SK-N-SH (cell line): ENCODE data around the gene S100A7. TPM values are rescaled to one million over a fixed set of nuclear protein-coding genes. Genes with fewer than 3 reads are reported as not detected.

Experiments used
- CTCF ChIA-PET: fragments of 300-600, 350-600 bp; formaldehyde crosslinking; extraction: SDS; loops from one replicate; lab custom pipeline; 2021; lab: Yijun Ruan, JAX
- POLR2A ChIA-PET: fragments of 350-600 bp; sonication (Branson Sonifier 250); formaldehyde crosslinking; extraction: SDS; loops from one replicate; lab custom pipeline; 2020; ENCODE audit warnings: antibody characterized with exemption, inconsistent platforms; lab: Yijun Ruan, JAX
- DNase-seq: peaks from one replicate; pipeline ENCODE4 v3.0.0; 2012
- H2AFZ ChIP-seq: fragments of 200-600 bp; sonication (generic); 2 replicates; pipeline ENCODE4 v1.8.1; 2016; ENCODE audit warnings: antibody characterized with exemption, mild to moderate bottlenecking, low read depth
- H3F3A ChIP-seq: fragments of 200-600 bp; sonication (generic); replicated peaks from 2 replicates; pipeline ENCODE3; 2016; ENCODE audit warnings: antibody characterized with exemption, mild to moderate bottlenecking; ENCODE audit not compliant: insufficient read depth
- H3K27ac ChIP-seq, 2 experiments: fragments of 200-500 bp in 1 of 2; fragments of 200-600 bp in 1 of 2; sonication (Bioruptor generic) in 1 of 2; sonication (generic), shearing (Covaris generic) in 1 of 2; 2 replicates each; pipeline versions ENCODE4 v1.5.1 to v1.6.1; 2014 to 2016; ENCODE audit warnings: low read depth in 2 of 2, inconsistent platforms in 1 of 2, low read length in 1 of 2, mild to moderate bottlenecking in 1 of 2, mixed read lengths in 1 of 2
- H3K27me3 ChIP-seq: fragments of 200-600 bp; sonication (generic), shearing (Covaris generic); 2 replicates; pipeline ENCODE4 v1.6.1; 2016; ENCODE audit warnings: mixed run types; ENCODE audit not compliant: insufficient read depth
- H3K36me3 ChIP-seq, 2 experiments: fragments of 200-500 bp in 1 of 2; fragments of 200-600 bp in 1 of 2; sonication (Bioruptor generic) in 1 of 2; sonication (generic) in 1 of 2; replicated peaks in 1 of 2; 2 replicates each; pipeline versions ENCODE3 to v1.5.1; 2014 to 2016; ENCODE audit warnings: low read length in 1 of 2, mild to moderate bottlenecking in 1 of 2; ENCODE audit not compliant: insufficient read depth in 2 of 2, control insufficient read depth in 1 of 2
- H3K4me1 ChIP-seq, 2 experiments: fragments of 200-500 bp in 1 of 2; fragments of 200-600 bp in 1 of 2; sonication (Bioruptor generic) in 1 of 2; sonication (generic), shearing (Covaris generic) in 1 of 2; 2 replicates each; pipeline versions ENCODE4 v1.5.1 to v1.6.1; 2014 to 2016; ENCODE audit warnings: low read depth in 1 of 2, low read length in 1 of 2, mixed run types in 1 of 2; ENCODE audit not compliant: insufficient read depth in 2 of 2, control insufficient read depth in 1 of 2
- H3K4me2 ChIP-seq: fragments of 200-600 bp; sonication (generic), shearing (Covaris generic); 2 replicates; pipeline ENCODE4 v1.6.1; 2017; ENCODE audit warnings: mixed run types
- H3K4me3 ChIP-seq, 2 experiments: fragments of 200-500 bp in 1 of 2; fragments of 200-600 bp in 1 of 2; sonication (Bioruptor generic) in 1 of 2; sonication (generic), shearing (Covaris generic) in 1 of 2; 2 replicates each; pipeline versions ENCODE4 v1.5.1 to v1.8.1; 2014 to 2016; ENCODE audit warnings: low read depth in 2 of 2, inconsistent platforms in 1 of 2, low read length in 1 of 2, mild to moderate bottlenecking in 1 of 2, mixed read lengths in 1 of 2, moderate library complexity in 1 of 2
- H3K79me2 ChIP-seq: fragments of 200-600 bp; sonication (generic); 2 replicates; pipeline ENCODE4 v1.8.1; 2017; ENCODE audit warnings: mild to moderate bottlenecking; ENCODE audit not compliant: insufficient read depth
- H3K9ac ChIP-seq: fragments of 200-600 bp; sonication (generic); 2 replicates; pipeline ENCODE4 v1.6.1; 2017; ENCODE audit warnings: mixed run types
- H3K9me2 ChIP-seq: fragments of 200-600 bp; sonication (generic); 2 replicates; pipeline ENCODE4 v1.6.1; 2017; ENCODE audit warnings: mixed run types
- H3K9me3 ChIP-seq: fragments of 200-600 bp; sonication (generic); 2 replicates; pipeline ENCODE4 v1.6.1; 2017; ENCODE audit warnings: mixed run types, mild to moderate bottlenecking, moderate library complexity
- H4K20me1 ChIP-seq: fragments of 200-600 bp; sonication (generic); 2 replicates; pipeline ENCODE4 v1.6.1; 2017; ENCODE audit warnings: mild to moderate bottlenecking, mixed run types; ENCODE audit not compliant: insufficient read depth
- CHD2 ChIP-seq: fragments of 150-350 bp; IDR thresholded peaks from 2 replicates; pipeline ENCODE4 v1.6.1; 2018; ENCODE audit warnings: low read length; ENCODE audit not compliant: partially characterized antibody
- ELF1 ChIP-seq: IDR thresholded peaks from 2 replicates; pipeline ENCODE4 v1.4.0; 2012
- EP300 ChIP-seq, 2 experiments: IDR thresholded peaks; 2 replicates each; pipeline versions ENCODE4 v1.4.0 to v1.6.1; 2012; ENCODE audit warnings: borderline replicate concordance in 1 of 2, low read depth in 1 of 2, low read length in 1 of 2
- EZH2phosphoT487 ChIP-seq: fragments of 200-600 bp; sonication (generic); IDR thresholded peaks from 2 replicates; pipeline ENCODE4 v1.6.1; 2017; ENCODE audit warnings: low read depth, mixed run types, mild to moderate bottlenecking, antibody characterized with exemption, moderate library complexity, borderline replicate concordance
- GABPA ChIP-seq: IDR thresholded peaks from 2 replicates; pipeline ENCODE4 v1.4.0; 2012; ENCODE audit warnings: low read depth, mild to moderate bottlenecking
- MXI1 ChIP-seq: IDR thresholded peaks from 2 replicates; pipeline ENCODE4 v1.6.1; 2012; ENCODE audit warnings: mild to moderate bottlenecking, low read depth, low read length, improper control_type of control experiment
- RAD21 ChIP-seq: IDR thresholded peaks from 2 replicates; pipeline ENCODE4 v1.6.1; 2012; ENCODE audit warnings: mild to moderate bottlenecking, low read length
- RCOR1 ChIP-seq: fragments of 150-350 bp; IDR thresholded peaks from 2 replicates; pipeline ENCODE4 v1.6.1; 2017; ENCODE audit warnings: antibody characterized with exemption, low read length
- RFX5 ChIP-seq: IDR thresholded peaks from 2 replicates; pipeline ENCODE4 v1.6.1; 2012; ENCODE audit warnings: mild to moderate bottlenecking, improper control_type of control experiment, low read length
- TEAD4 ChIP-seq: IDR thresholded peaks from 2 replicates; pipeline ENCODE4 v1.4.0; 2012; ENCODE audit warnings: mild to moderate bottlenecking, borderline replicate concordance; ENCODE audit not compliant: insufficient read depth
- USF2 ChIP-seq: fragments of 150-350 bp; IDR thresholded peaks from 2 replicates; pipeline ENCODE4 v1.6.1; 2017; ENCODE audit warnings: antibody characterized with exemption, low read length, low read depth, borderline replicate concordance
- WGBS: methylation state at CpG from one replicate; pipeline ENCODE4 v1.1.6; 2017; ENCODE audit warnings: low lambda C conversion rate; 5-methylcytosine and 5-hydroxymethylcytosine counted together
- polyA plus RNA-seq, 3 experiments: library from polyadenylated mRNA; depleted of rRNA; stranded (reverse); fragments of >200 nt; gene quantifications; 2 replicates each; pipeline ENCODE4 v1.2.3, GENCODE V29; 2012
- TF ChIP-seq, protein P1 (sequence below): IDR thresholded peaks from 2 replicates; pipeline ENCODE4; 2012
- TF ChIP-seq, protein P2 (sequence below): IDR thresholded peaks from 2 replicates; pipeline ENCODE4 v1.6.1; 2012; ENCODE audit warnings: mild to moderate bottlenecking, low read depth, low read length, moderate library complexity

S100A7 gene
- polyA plus RNA-seq, 1 of the 3 experiments (the other 2 are of a cell fraction), result not detected

GRCh38 chr1:153426809-153427208, 33.6 kb downstream of the S100A7 start:
- POLR2A ChIA-PET, result no interaction called here
- WGBS, result 6% methylated on average over 1 of the region's 1 CpG
- no peak for TF ChIP-seq ELF1
- TF ChIP-seq, protein P1, sequence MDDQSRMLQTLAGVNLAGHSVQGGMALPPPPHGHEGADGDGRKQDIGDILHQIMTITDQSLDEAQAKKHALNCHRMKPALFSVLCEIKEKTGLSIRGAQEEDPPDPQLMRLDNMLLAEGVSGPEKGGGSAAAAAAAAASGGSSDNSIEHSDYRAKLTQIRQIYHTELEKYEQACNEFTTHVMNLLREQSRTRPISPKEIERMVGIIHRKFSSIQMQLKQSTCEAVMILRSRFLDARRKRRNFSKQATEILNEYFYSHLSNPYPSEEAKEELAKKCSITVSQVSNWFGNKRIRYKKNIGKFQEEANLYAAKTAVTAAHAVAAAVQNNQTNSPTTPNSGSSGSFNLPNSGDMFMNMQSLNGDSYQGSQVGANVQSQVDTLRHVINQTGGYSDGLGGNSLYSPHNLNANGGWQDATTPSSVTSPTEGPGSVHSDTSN, result no peak
- TF ChIP-seq GABPA, result no peak
- no peak for TF ChIP-seq EP300 (IDR thresholded peaks at IDR 0.05; ENCODE audit: borderline replicate concordance in 1 of 2, low read depth in 1 of 2, low read length in 1 of 2)
- no peak for TF ChIP-seq RAD21
- TF ChIP-seq, protein P2, sequence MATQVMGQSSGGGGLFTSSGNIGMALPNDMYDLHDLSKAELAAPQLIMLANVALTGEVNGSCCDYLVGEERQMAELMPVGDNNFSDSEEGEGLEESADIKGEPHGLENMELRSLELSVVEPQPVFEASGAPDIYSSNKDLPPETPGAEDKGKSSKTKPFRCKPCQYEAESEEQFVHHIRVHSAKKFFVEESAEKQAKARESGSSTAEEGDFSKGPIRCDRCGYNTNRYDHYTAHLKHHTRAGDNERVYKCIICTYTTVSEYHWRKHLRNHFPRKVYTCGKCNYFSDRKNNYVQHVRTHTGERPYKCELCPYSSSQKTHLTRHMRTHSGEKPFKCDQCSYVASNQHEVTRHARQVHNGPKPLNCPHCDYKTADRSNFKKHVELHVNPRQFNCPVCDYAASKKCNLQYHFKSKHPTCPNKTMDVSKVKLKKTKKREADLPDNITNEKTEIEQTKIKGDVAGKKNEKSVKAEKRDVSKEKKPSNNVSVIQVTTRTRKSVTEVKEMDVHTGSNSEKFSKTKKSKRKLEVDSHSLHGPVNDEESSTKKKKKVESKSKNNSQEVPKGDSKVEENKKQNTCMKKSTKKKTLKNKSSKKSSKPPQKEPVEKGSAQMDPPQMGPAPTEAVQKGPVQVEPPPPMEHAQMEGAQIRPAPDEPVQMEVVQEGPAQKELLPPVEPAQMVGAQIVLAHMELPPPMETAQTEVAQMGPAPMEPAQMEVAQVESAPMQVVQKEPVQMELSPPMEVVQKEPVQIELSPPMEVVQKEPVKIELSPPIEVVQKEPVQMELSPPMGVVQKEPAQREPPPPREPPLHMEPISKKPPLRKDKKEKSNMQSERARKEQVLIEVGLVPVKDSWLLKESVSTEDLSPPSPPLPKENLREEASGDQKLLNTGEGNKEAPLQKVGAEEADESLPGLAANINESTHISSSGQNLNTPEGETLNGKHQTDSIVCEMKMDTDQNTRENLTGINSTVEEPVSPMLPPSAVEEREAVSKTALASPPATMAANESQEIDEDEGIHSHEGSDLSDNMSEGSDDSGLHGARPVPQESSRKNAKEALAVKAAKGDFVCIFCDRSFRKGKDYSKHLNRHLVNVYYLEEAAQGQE, result no peak
- no peak for TF ChIP-seq EZH2phosphoT487
- TF ChIP-seq RFX5, result no peak
- no peak for TF ChIP-seq TEAD4
- no peak for TF ChIP-seq USF2
- TF ChIP-seq MXI1, result no peak
- TF ChIP-seq RCOR1, result no peak
- TF ChIP-seq CHD2, result no peak
- TF ChIP-seq, all 33 proteins: peak for 0
- H3K4me2 ChIP-seq, result no peak overlapping the region
- no peak overlapping the region for H3K9ac ChIP-seq
- H3K27me3 ChIP-seq, result no peaks in the 10 kb centered on the region; the same call in 1 of the 2 replicates
- no peaks in the 10 kb centered on the region for H3K79me2 ChIP-seq
- CTCF ChIA-PET, result interaction anchor here (1.9 kb wide), 1 partner anchor 68 kb away, joined by 5 read pairs; no protein-coding TSS in a partner anchor
- no peaks in the 10 kb centered on the region for H3K9me2 ChIP-seq
- no peaks in the 10 kb centered on the region for H4K20me1 ChIP-seq
- no peak overlapping the region for H3K4me3 ChIP-seq
- H3K9me3 ChIP-seq, result no peaks in the 10 kb centered on the region
- no peaks in the 10 kb centered on the region for H3F3A ChIP-seq
- no peaks in the 10 kb centered on the region for H3K4me1 ChIP-seq
- H3K36me3 ChIP-seq, result no peaks in the 10 kb centered on the region
- no peak for DNase-seq
- no peak overlapping the region for H3K27ac ChIP-seq
- no peak overlapping the region for H2AFZ ChIP-seq
